H1 (cell line): ENCODE data around the gene ERC1. TPM values are rescaled to one million over a fixed set of nuclear protein-coding genes. Genes with fewer than 3 reads are reported as not detected.

Source experiments
- CTCF ChIA-PET: fragments of 300-600 bp; sonication (Branson Sonifier 250); formaldehyde crosslinking; loops from one replicate; lab custom pipeline; 2021; ENCODE audit not compliant: partially characterized antibody; lab: Charles Lee
- POLR2A ChIA-PET: fragments of 300-600 bp; sonication (Branson Sonifier 250); formaldehyde crosslinking; loops from one replicate; lab custom pipeline; 2021; ENCODE audit warnings: inconsistent platforms; ENCODE audit not compliant: partially characterized antibody; lab: Charles Lee
- DNase-seq, 2 experiments: peaks; one replicate each; pipeline versions ENCODE4 v3.0.0 to v3.0.0-alpha.2; 2010 to 2022; ENCODE audit warnings: low spot score in 2 of 2, low read depth in 1 of 2, mixed read lengths in 1 of 2
- FAIRE-seq: peaks from 2 replicates; lab custom pipeline; 2011; peaks lifted over from hg19 to GRCh38; lab: Jason Lieb, UNC
- H2AFZ ChIP-seq: 2 replicates; pipeline ENCODE4 v1.8.1; 2012; ENCODE audit warnings: low read length, inconsistent platforms
- H2AK5ac ChIP-seq: 2 replicates; pipeline ENCODE4 v1.6.1; 2013; ENCODE audit warnings: low read depth, low read length
- H2BK120ac ChIP-seq: replicated peaks from 2 replicates; pipeline ENCODE3; 2013; ENCODE audit warnings: low read depth, low read length, inconsistent platforms
- H2BK12ac ChIP-seq: 2 replicates; pipeline ENCODE4 v1.6.1; 2013; ENCODE audit warnings: low read depth, low read length
- H2BK15ac ChIP-seq: 2 replicates; pipeline ENCODE4 v1.6.1; 2013; ENCODE audit warnings: low read length
- H2BK20ac ChIP-seq: 2 replicates; pipeline ENCODE4 v1.6.1; 2013; ENCODE audit warnings: low read length
- H2BK5ac ChIP-seq: 2 replicates; pipeline ENCODE4 v1.6.1; 2013; ENCODE audit warnings: low read depth, low read length
- H3K14ac ChIP-seq: 2 replicates; pipeline ENCODE4 v1.6.1; 2013; ENCODE audit warnings: inconsistent platforms; ENCODE audit not compliant: insufficient read length
- H3K18ac ChIP-seq: 2 replicates; pipeline ENCODE4 v1.6.1; 2013; ENCODE audit warnings: low read length; ENCODE audit errors: extremely low read depth
- H3K23ac ChIP-seq: 2 replicates; pipeline ENCODE4 v1.6.1; 2013; ENCODE audit warnings: inconsistent platforms; ENCODE audit not compliant: insufficient read length
- H3K23me2 ChIP-seq: 2 replicates; pipeline ENCODE4 v1.6.1; 2013; ENCODE audit warnings: low read depth, low read length
- H3K27ac ChIP-seq: 2 replicates; pipeline ENCODE4 v1.6.1; 2011; ENCODE audit warnings: low read depth, low read length, inconsistent platforms
- H3K27me3 ChIP-seq, 4 experiments: replicated peaks in 1 of 4; 1 replicate in 1 of 4; 2 replicates in 3 of 4; pipeline versions ENCODE4 v1.6.1 to v1.8.1; 2011 to 2013; ENCODE audit warnings: low read length in 3 of 4, mild to moderate bottlenecking in 3 of 4, inconsistent platforms in 2 of 4, mixed read lengths in 2 of 4, moderate library complexity in 1 of 4; ENCODE audit not compliant: control insufficient read depth in 3 of 4, insufficient read depth in 3 of 4; ENCODE audit errors: extremely low read depth in 1 of 4
- H3K36me3 ChIP-seq, 4 experiments: 2 replicates each; pipeline versions ENCODE4 v1.6.1 to v1.8.1; 2011 to 2013; ENCODE audit warnings: mild to moderate bottlenecking in 4 of 4, low read length in 3 of 4, moderate library complexity in 2 of 4, control low read depth in 1 of 4, inconsistent platforms in 1 of 4; ENCODE audit not compliant: insufficient read depth in 4 of 4, control insufficient read depth in 2 of 4
- H3K4ac ChIP-seq: replicated peaks from 2 replicates; pipeline ENCODE3; 2013; ENCODE audit warnings: low read length, low read depth, mixed read lengths, inconsistent platforms; ENCODE audit not compliant: insufficient read length
- H3K4me1 ChIP-seq, 4 experiments: replicated peaks in 1 of 4; 1 replicate in 1 of 4; 2 replicates in 3 of 4; pipeline versions ENCODE4 v1.6.1 to v1.8.1; 2011 to 2013; ENCODE audit warnings: low read length in 3 of 4, inconsistent platforms in 2 of 4, mixed read lengths in 1 of 4; ENCODE audit not compliant: insufficient read depth in 4 of 4, control insufficient read depth in 3 of 4
- H3K4me2 ChIP-seq, 2 experiments: 2 replicates each; pipeline versions ENCODE4 v1.6.1 to v1.8.1; 2011 to 2013; ENCODE audit warnings: low read depth in 2 of 2, low read length in 2 of 2, control low read depth in 1 of 2, inconsistent platforms in 1 of 2, mild to moderate bottlenecking in 1 of 2; ENCODE audit not compliant: insufficient read depth in 1 of 2
- H3K4me3 ChIP-seq, 4 experiments: fragments of 200-600, 300-600 bp in 1 of 4; sonication (generic), shearing (Covaris generic), sonication (Bioruptor Twin) in 1 of 4; 2 replicates each; pipeline versions ENCODE4 v1.5.1 to v1.8.1; 2011 to 2016; ENCODE audit warnings: low read length in 4 of 4, low read depth in 3 of 4, control low read depth in 2 of 4, inconsistent platforms in 2 of 4, mild to moderate bottlenecking in 2 of 4, mixed read lengths in 1 of 4, moderate library complexity in 1 of 4; ENCODE audit not compliant: insufficient read depth in 2 of 4; ENCODE audit errors: extremely low read depth in 1 of 4
- H3K56ac ChIP-seq: replicated peaks from 2 replicates; pipeline ENCODE3; 2013; ENCODE audit warnings: low read depth, mild to moderate bottlenecking, mixed read lengths, low read length, inconsistent platforms; ENCODE audit not compliant: insufficient read length
- H3K79me1 ChIP-seq: 2 replicates; pipeline ENCODE4 v1.6.1; 2013; ENCODE audit warnings: low read depth, low read length, control low read depth
- H3K79me2 ChIP-seq, 2 experiments: 2 replicates each; pipeline versions ENCODE4 v1.6.1 to v1.8.1; 2012 to 2013; ENCODE audit warnings: low read length in 2 of 2, mild to moderate bottlenecking in 2 of 2, inconsistent platforms in 1 of 2; ENCODE audit not compliant: insufficient read depth in 2 of 2, control insufficient read depth in 1 of 2
- H3K9ac ChIP-seq, 4 experiments: replicated peaks in 1 of 4; 1 replicate in 1 of 4; 2 replicates in 3 of 4; pipeline versions ENCODE4 v1.6.1 to v1.8.1; 2011 to 2013; ENCODE audit warnings: low read depth in 3 of 4, low read length in 3 of 4, control low read depth in 2 of 4, mild to moderate bottlenecking in 2 of 4, moderate library complexity in 2 of 4, inconsistent platforms in 1 of 4; ENCODE audit errors: extremely low read depth in 1 of 4
- H3K9me3 ChIP-seq, 2 experiments: 2 replicates each; pipeline versions ENCODE4 v1.6.1 to v1.8.1; 2012 to 2013; ENCODE audit warnings: mild to moderate bottlenecking in 2 of 2, moderate library complexity in 2 of 2, control low read depth in 1 of 2, inconsistent platforms in 1 of 2, low read depth in 1 of 2, low read length in 1 of 2, mixed read lengths in 1 of 2; ENCODE audit not compliant: insufficient read depth in 2 of 2
- H4K20me1 ChIP-seq, 2 experiments: replicated peaks in 1 of 2; 2 replicates each; pipeline versions ENCODE3 to v1.8.1; 2011 to 2013; ENCODE audit warnings: inconsistent platforms in 2 of 2, low read length in 2 of 2, mild to moderate bottlenecking in 1 of 2; ENCODE audit not compliant: insufficient read depth in 2 of 2, control insufficient read depth in 1 of 2
- H4K5ac ChIP-seq: 2 replicates; pipeline ENCODE4 v1.6.1; 2013; ENCODE audit warnings: low read length, low read depth, mixed read lengths, inconsistent platforms; ENCODE audit not compliant: insufficient read length
- H4K8ac ChIP-seq: 2 replicates; pipeline ENCODE4 v1.8.0; 2013; ENCODE audit warnings: mild to moderate bottlenecking, moderate library complexity, low read length, inconsistent platforms; ENCODE audit not compliant: insufficient read depth; ENCODE audit errors: extremely low read depth
- H4K91ac ChIP-seq: replicated peaks from 2 replicates; pipeline ENCODE3; 2013; ENCODE audit warnings: low read length, mixed read lengths, inconsistent platforms; ENCODE audit not compliant: insufficient read length
- JUND ChIP-seq: IDR thresholded peaks from 2 replicates; pipeline ENCODE4 v1.6.1; 2011; ENCODE audit warnings: mild to moderate bottlenecking, improper control_type of control experiment, low read length
- POLR2AphosphoS5 ChIP-seq: IDR thresholded peaks from 2 replicates; pipeline ENCODE4 v1.6.1; 2011; ENCODE audit warnings: low read depth, low read length
- WGBS, 2 experiments: shearing (Covaris generic) in 1 of 2; methylation state at CpG; one replicate each; pipeline versions ENCODE4 v1.1.6 to v1.1.7; 2013 to 2015; ENCODE audit warnings: low lambda C conversion rate in 2 of 2, mixed read lengths in 2 of 2, inconsistent platforms in 1 of 2, low coverage in 1 of 2, missing lambda C conversion rate in 1 of 2; ENCODE audit not compliant: insufficient replicate concordance in 2 of 2, insufficient coverage in 1 of 2, insufficient read length in 1 of 2; ENCODE audit errors: extremely low coverage in 1 of 2, missing lambda C conversion rate in 1 of 2; 5-methylcytosine and 5-hydroxymethylcytosine counted together
- polyA plus RNA-seq, 7 experiments: library from polyadenylated mRNA; depleted of rRNA in 3 of 7; stranded (reverse) in 5 of 7; unstranded in 2 of 7; fragments of >200 nt in 5 of 7; fragments of 200-250 nt in 2 of 7; gene quantifications; 1 replicate in 5 of 7; 2 replicates in 1 of 7; 4 replicates in 1 of 7; pipeline versions ENCODE4 v1.2.1 to v1.2.3, GENCODE V29; 2011 to 2013; ENCODE audit warnings: missing spikeins in 2 of 7, mixed read lengths in 2 of 7
- total RNA-seq: library from RNA; stranded (reverse); fragmentation: NEBNext Ultra II Directional; extraction: Animal tissue kit (Norgen Biotek cat#: 25700); gene quantifications from 2 replicates; pipeline ENCODE4 v1.2.1, GENCODE V29; 2021

Gene ERC1
- total and polyA plus RNA-seq, 2 of the 8 experiments (the other 6 are each of a cell fraction or from before 2014, with no cell fraction given) = 7.8 to 45.7 TPM

- H3K4me3 ChIP-seq = no peak overlapping the region
- no peak for TF ChIP-seq POLR2AphosphoS5
- TF ChIP-seq JUND = no peak
These were observed 366.1 kb downstream of the ERC1 start for GRCh38 chr12:1357171-1357570.

More at GRCh38 chr12:1357171-1357570, 366.1 kb downstream of the ERC1 start:
- ChIA-PET CTCF (interaction anchor here (3.4 kb wide), 1 partner anchor 239 kb away, joined by 16 read pairs; no protein-coding TSS in a partner anchor), POLR2A (interaction anchor here (0.8 kb wide), 1 partner anchor 13 kb away, joined by 3 read pairs; no protein-coding TSS in a partner anchor)
- H3K4me2 ChIP-seq = no peak overlapping the region
- H2BK20ac ChIP-seq = no peak overlapping the region
- no peak overlapping the region for H3K56ac ChIP-seq
- 96% methylated on average over 6 of the region's 6 CpGs; no CpG with 5 or more reads in 1 of the 2 experiments for WGBS, 2 experiments
- H4K20me1 ChIP-seq = no peaks in the 10 kb centered on the region
- no peak overlapping the region for H4K5ac ChIP-seq
- no peak overlapping the region for H3K23ac ChIP-seq
- no peak for DNase-seq
- no peak for FAIRE-seq
- no peak overlapping the region for H2AFZ ChIP-seq
- no peak overlapping the region for H3K14ac ChIP-seq
- H3K79me1 ChIP-seq = no peaks in the 10 kb centered on the region
- no peak overlapping the region for H3K27ac ChIP-seq
- no peaks in the 10 kb centered on the region for H3K23me2 ChIP-seq
- H3K27me3 ChIP-seq = no peaks in the 10 kb centered on the region
- no peak overlapping the region for H3K9ac ChIP-seq
- H3K79me2 ChIP-seq = no peaks in the 10 kb centered on the region
- H3K4me1 ChIP-seq = no peaks in the 10 kb centered on the region
- no peak overlapping the region for H2BK120ac ChIP-seq
- H4K91ac ChIP-seq = no peak overlapping the region
- H2BK5ac ChIP-seq = no peak overlapping the region
- H3K36me3 ChIP-seq = no peaks in the 10 kb centered on the region
- H2BK15ac ChIP-seq = no peak overlapping the region
- no peak overlapping the region for H3K4ac ChIP-seq
- no peak overlapping the region for H2AK5ac ChIP-seq
- no peak overlapping the region for H2BK12ac ChIP-seq
- no peak overlapping the region for H3K18ac ChIP-seq
- H3K9me3 ChIP-seq = no peaks in the 10 kb centered on the region
- H4K8ac ChIP-seq = no peak overlapping the region
